WI38 (cell line): ENCODE measurements around the gene WNK2.

Experiments
- H3K4me3 ChIP-seq: 2 replicates; pipeline ENCODE4 v1.5.1; 2011; ENCODE audit warnings: low read depth, mild to moderate bottlenecking, control low read depth, low read length
- TF ChIP-seq, protein P1 (sequence below): IDR thresholded peaks from 2 replicates; pipeline ENCODE4 v1.5.1; 2012; ENCODE audit warnings: low read depth, mild to moderate bottlenecking, control low read depth, low read length

The WNK2 gene

DNA sequence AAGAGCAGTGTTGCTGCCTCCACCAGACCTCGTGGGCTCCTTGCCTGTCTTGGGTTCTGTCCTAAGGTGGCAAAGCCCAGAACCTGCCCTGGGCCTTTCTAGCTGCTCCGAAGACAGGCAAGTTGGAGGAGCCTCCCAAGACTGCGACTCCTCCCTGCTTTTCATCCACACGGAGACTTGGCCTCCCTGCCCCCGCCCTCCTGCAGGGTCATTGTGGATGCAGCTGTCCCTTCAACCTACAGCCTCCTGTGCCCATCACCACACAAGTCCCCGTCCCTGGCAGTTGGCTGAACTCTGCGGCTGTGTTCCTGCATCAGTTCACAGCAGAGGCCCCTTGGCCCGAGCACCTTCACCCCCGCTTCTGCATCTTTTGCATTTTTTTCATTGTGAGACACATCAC lies 59.2 kb downstream of the WNK2 start:
- H3K4me3 ChIP-seq: no peak overlapping the region
- TF ChIP-seq, protein P1, sequence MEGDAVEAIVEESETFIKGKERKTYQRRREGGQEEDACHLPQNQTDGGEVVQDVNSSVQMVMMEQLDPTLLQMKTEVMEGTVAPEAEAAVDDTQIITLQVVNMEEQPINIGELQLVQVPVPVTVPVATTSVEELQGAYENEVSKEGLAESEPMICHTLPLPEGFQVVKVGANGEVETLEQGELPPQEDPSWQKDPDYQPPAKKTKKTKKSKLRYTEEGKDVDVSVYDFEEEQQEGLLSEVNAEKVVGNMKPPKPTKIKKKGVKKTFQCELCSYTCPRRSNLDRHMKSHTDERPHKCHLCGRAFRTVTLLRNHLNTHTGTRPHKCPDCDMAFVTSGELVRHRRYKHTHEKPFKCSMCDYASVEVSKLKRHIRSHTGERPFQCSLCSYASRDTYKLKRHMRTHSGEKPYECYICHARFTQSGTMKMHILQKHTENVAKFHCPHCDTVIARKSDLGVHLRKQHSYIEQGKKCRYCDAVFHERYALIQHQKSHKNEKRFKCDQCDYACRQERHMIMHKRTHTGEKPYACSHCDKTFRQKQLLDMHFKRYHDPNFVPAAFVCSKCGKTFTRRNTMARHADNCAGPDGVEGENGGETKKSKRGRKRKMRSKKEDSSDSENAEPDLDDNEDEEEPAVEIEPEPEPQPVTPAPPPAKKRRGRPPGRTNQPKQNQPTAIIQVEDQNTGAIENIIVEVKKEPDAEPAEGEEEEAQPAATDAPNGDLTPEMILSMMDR: no peak

DNA sequence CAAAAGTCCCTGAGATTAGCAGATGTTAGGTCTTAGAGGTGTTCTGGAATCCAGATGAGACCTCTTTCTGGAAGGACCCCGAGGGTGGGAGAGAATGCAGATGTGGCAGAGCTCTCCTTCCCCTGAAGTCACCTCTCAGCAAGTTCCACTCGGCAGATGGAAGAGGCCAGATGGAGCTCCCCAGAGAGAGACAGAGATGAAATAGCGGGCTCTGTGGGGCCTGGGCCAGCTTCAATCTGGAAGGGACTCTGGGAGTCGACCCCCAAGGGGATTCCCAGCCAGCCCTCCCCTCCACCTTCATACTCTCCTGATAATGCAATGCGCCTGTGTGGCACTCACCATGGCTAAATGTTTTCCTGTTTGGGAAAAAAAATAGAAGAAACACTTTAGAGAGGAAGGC lies 60.2 kb downstream of the WNK2 start:
- H3K4me3 ChIP-seq: no peak overlapping the region
- TF ChIP-seq, protein P1: no peak

DNA sequence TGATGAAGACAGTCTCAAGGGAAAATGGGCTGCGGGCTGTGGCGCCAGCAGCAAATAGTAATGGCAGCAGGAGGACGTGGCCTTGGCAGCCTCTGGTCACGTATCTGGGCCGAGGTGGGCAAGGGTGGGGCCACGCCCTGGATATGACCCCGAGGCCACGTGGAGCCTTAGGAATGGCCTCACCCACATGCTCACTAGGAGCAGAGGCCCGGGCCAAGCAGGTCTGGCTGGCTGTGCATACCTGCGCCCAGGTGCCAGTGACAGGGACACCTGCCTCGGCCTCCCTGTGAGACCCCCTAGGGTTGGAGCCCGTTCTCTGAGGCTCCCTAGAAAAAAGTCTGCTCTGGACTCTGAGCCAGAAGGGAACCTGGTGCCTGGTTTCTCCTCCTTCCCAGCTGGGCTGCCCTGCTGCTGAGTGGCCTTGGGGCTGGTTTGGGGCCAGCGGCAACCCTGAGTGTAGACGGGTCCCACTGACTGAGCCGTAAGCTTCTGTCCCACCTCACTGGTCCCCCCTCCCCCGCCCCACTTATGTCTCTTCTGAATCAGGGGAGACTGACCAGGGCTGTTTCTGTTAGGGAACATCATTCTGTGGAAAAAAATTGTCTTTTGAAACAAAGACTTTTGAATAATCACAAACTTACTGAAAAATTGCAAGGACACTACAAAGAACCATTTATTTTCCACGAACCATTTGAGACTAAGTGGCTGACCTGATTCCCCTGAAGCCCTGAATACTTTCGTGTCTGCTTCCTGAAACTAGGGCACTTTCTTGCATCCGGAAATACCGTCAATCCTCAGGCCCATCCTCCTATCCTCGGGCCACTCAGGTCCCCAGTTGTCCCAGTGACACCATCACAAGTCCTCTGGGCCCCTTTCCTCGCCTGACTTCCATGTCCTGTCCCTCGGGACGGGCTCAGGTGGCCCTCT lies 60.8 kb downstream of the WNK2 start:
- TF ChIP-seq, protein P1: no peak
- H3K4me3 ChIP-seq: no peak overlapping the region

DNA sequence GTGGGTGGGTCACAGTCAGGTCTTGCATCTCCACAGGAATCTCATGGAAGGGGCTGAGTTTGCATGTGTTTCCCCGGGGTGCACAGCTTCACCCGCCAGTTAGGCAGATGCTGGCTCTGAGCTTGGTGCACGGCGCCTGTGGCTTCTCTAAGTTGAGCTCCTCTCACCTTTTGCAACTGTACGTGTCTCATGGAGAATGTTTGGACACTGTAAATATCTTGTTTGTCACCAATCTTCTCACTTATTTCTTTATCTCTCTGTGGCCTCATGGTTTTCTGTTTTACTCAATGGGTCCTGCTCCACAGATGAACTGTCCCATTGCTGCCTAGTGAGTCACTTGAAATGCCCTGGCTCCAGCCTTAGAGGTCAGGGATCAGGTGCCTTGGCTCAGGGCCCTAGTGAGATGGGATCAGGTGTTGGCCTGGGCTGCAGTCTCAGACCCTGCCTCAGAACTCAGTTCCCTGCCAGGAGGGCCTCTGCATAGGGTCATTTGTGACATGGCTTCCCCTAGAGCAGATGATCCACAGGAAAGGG lies 61.6 kb downstream of the WNK2 start:
- TF ChIP-seq, protein P1: no peak
- H3K4me3 ChIP-seq: no peak overlapping the region

DNA sequence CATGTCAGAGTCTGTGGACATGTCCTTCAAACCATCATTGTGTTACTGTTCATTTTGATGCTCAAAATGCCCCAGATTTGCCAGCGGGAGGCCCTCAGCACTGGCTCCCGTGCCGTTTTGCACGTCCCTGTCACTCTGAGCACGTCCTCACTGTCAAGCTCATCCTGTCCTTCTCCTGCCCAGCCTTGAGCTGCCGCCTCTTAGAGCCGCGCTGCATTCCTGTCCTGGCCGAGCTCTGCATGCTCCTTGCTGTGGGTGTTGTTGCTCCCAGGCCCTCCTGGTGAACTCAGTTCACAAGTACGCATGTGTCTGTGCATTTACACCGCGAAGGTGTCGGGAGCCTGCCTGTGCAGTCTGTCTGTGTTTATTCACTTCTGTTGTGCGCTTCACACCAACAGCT lies 62.2 kb downstream of the WNK2 start:
- TF ChIP-seq, protein P1: no peak

DNA sequence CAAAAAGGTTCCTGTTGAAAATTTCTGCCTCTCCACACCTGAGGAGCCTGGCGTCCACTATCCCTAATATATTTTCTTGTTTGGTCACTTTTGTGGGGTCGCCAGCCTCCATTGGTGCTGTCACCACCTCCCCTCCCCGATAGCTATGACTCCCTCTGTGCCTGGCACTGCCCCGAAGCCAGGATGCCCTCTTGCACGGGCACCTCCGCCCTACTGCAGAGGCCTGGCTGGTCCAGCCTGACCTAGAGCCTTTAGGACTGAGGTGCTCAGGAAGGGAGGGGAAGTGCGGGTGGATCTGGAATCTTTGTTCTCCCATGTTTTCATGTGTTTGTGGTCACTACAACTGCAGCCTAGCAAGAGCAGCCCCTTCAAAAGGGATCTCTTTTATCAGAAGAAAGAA lies 62.6 kb downstream of the WNK2 start:
- TF ChIP-seq, protein P1: no peak
- no peak overlapping the region for H3K4me3 ChIP-seq

More for the DNA sequence above, 62.2 kb downstream of the WNK2 start:
- H3K4me3 ChIP-seq: no peak overlapping the region
